HepG2 (cell line): ENCODE data around the gene OBSL1. TPM values are rescaled to one million over a fixed set of nuclear protein-coding genes. Genes with fewer than 3 reads are reported as not detected.
A peak's percentile ranks its signal among the peaks of the same experiment; 100 is the strongest.

Experiments used
- AGO2 ChIP-seq: fragments of 200-400 bp; formaldehyde crosslinking; optimal IDR thresholded peaks from 2 replicates; pipeline ENCODE3; 2017; ENCODE audit warnings: mild to moderate bottlenecking, low read depth, low read length, moderate library complexity
- CAMTA2 ChIP-seq: sonication (generic); formaldehyde crosslinking; IDR thresholded peaks from 2 replicates; pipeline ENCODE4 v1.4.0; 2020; ENCODE audit warnings: mild to moderate bottlenecking, missing genetic modification reagents, borderline replicate concordance
- NR2F1 ChIP-seq, 2 experiments: fragments of 450-650 bp in 1 of 2; formaldehyde crosslinking in 1 of 2; IDR thresholded peaks; 2 replicates each; pipeline versions ENCODE4 v1.5.0 to v1.6.1; 2016 to 2020; ENCODE audit warnings: mild to moderate bottlenecking in 1 of 2, missing compliant biosample characterization in 1 of 2, missing genetic modification reagents in 1 of 2, moderate library complexity in 1 of 2
- PAXIP1 ChIP-seq: sonication (generic); formaldehyde crosslinking; conservative IDR thresholded peaks from 2 replicates; pipeline ENCODE4 v1.4.0; 2020; ENCODE audit warnings: mild to moderate bottlenecking, missing genetic modification reagents, moderate library complexity
- RAD21 ChIP-seq: fragments of 450-650 bp; formaldehyde crosslinking; IDR thresholded peaks from 2 replicates; pipeline ENCODE4 v1.5.0; 2020; ENCODE audit warnings: mild to moderate bottlenecking
- REL ChIP-seq: sonication (generic); formaldehyde crosslinking; conservative IDR thresholded peaks from 2 replicates; pipeline ENCODE4 v1.8.0; 2022; ENCODE audit warnings: mild to moderate bottlenecking, missing genetic modification reagents, moderate library complexity
- SNAPC4 ChIP-seq: sonication (generic); formaldehyde crosslinking; IDR thresholded peaks from 2 replicates; pipeline ENCODE4 v1.4.0; 2020; ENCODE audit warnings: mild to moderate bottlenecking, missing genetic modification reagents
- ZNF24 ChIP-seq: fragments of 450-650 bp; IDR thresholded peaks from 2 replicates; pipeline ENCODE4 v1.6.1; 2017; ENCODE audit warnings: antibody characterized with exemption, mild to moderate bottlenecking
- ZNF407 ChIP-seq: sonication (generic); formaldehyde crosslinking; IDR thresholded peaks from one replicate; pipeline ENCODE4 v1.5.1; 2020; ENCODE audit warnings: mild to moderate bottlenecking, missing genetic modification reagents; ENCODE audit errors: not compliant biosample characterization
- ZNF460 ChIP-seq: sonication (generic); formaldehyde crosslinking; IDR thresholded peaks from 2 replicates; pipeline ENCODE4 v1.5.1; 2020; ENCODE audit warnings: missing genetic modification reagents, mild to moderate bottlenecking, borderline replicate concordance
- polyA plus RNA-seq, 8 experiments: library from polyadenylated mRNA; depleted of rRNA in 3 of 8; stranded (reverse) in 7 of 8; unstranded in 1 of 8; fragments of >200 nt; fragmentation: Illumina TruSeq in 4 of 8; extraction: Trizol in 4 of 8; gene quantifications; 2 replicates each; pipeline versions ENCODE4 v1.2.1 to v1.2.3, GENCODE V29; 2011 to 2016; ENCODE audit warnings: low read depth in 4 of 8, missing spikeins in 1 of 8, mixed read lengths in 1 of 8; ENCODE audit not compliant: insufficient read depth in 1 of 8
- total RNA-seq, 5 experiments: library from RNA; depleted of rRNA; stranded (reverse); fragments of >200 nt; fragmentation: Illumina TruSeq; extraction: Trizol; gene quantifications; 2 replicates each; pipeline ENCODE4 v1.2.3, GENCODE V29; 2016; ENCODE audit warnings: low read depth in 1 of 5

Gene OBSL1
- total and polyA plus RNA-seq, 2 of the 13 experiments (the other 11 are each of a cell fraction or from before 2014, with no cell fraction given) = 86.7 to 218 TPM

- TF ChIP-seq SNAPC4 (CRISPR knock-in tag) (no peak), NR2F1 (CRISPR knock-in tag; IDR thresholded peaks at IDR 0.05) (no peak), AGO2 (peak; percentile 63), RAD21 (peak; percentile 14; the same call in 1 of the 2 replicates), ZNF460 (CRISPR knock-in tag) (no peak), ZNF407 (no peak), PAXIP1 (CRISPR knock-in tag) (0 out of 2 replicates have a peak, but pooled peaks have one; percentile 16), CAMTA2 (CRISPR knock-in tag) (0 out of 2 replicates have a peak, but pooled peaks have one; percentile 64), ZNF24 (no peak), REL (peak; percentile 49; the same call in 1 of the 2 replicates)
Observed at GRCh38 chr2:219509780-219510511, 61.4 kb downstream of the OBSL1 start (continued).
